Measurements from ENCODE around the gene MC2R.
"Not testable (repeated sequence)": the region's sequence is repeated elsewhere in the genome, so short reads cannot be mapped to it uniquely, and the experiment has no call there.

Gene MC2R

DNA sequence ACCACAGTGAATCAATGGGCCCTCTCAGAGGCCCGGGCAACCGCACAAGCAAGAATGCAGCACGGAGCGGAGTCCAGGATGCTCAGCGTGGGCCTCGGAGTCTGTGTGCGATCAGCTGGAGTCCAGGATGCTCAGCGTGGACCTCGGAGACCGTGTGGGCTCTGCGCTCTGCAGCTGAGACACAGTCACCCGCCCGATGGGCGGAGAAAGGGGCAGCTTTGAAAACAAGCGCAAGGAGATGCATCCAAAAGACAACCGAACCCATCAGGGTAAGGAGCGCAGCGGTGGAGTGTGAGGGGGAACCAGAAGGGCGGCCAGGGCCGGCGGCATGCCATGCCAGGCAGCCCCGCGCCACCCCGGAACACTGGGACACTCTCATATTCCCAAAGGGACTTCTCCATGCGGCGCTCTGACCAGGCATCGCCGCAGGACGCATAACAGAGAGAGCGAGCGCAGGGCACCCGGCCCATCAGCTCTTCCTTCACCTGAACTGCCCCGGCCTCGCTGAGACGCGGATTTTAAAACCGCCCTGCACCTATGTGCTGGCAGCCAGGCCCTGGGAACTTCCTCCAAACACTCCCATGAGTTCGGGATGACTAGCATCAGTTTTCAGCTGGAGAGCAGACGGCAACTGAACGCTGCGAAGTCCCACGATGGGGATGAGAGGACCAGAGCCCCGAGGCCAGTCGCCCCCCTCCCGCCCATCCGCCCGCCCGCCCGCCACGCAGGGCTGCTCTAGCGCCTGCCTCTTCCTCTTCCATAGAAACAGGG lies 46.6 kb downstream of the MC2R start:
- POLR2A ChIA-PET: no interaction called here
- no peak for DNase-seq (ENCODE audit: extremely low spot score)
- CTCF ChIA-PET: interaction anchor here (0.6 kb wide), 1 partner anchor 12 kb away, joined by 7 read pairs; no protein-coding TSS in a partner anchor
- TF ChIP-seq ARNT (IDR thresholded peaks at IDR 0.05) (no peak), BHLHE40 (IDR thresholded peaks at IDR 0.05; ENCODE audit: borderline replicate concordance) (no peak), LEF1 (IDR thresholded peaks at IDR 0.05; ENCODE audit: borderline replicate concordance) (no peak), NFRKB (IDR thresholded peaks at IDR 0.05) (no peak), FOXA1 (IDR thresholded peaks at IDR 0.05) (no peak), FOXM1 (IDR thresholded peaks at IDR 0.05; ENCODE audit: borderline replicate concordance) (no peak)

GRCh38 chr18:13862898-13863297 lies 52.4 kb downstream of the MC2R start:
- CTCF ChIA-PET; POLR2A ChIA-PET; DNase-seq (ENCODE audit: extremely low spot score): not testable (repeated sequence)

DNA sequence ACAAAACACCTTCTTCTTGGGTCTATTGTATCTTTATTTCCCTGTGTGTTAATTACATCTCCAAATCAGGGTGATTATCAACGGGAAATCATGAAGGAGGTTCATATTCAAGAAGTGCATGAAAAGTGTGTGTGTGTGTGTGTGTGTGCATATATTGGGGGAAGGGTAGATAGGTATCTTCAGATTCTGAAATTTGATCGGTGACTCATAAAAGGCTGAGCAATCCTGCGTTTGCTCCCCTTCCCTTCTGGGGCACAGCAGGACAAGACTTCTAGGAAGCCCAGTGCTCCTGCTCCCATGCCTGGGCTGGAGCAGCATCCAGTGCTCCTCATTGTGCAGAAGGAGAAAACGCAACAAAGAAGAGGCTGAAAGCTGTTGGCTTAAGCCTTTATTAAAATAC lies 65.5 kb downstream of the MC2R start:
- ChIA-PET POLR2A (no interaction called here), CTCF (no interaction called here)
- no peak for DNase-seq (ENCODE audit: extremely low spot score)
- TF ChIP-seq CTBP1 (IDR thresholded peaks at IDR 0.05; ENCODE audit: borderline replicate concordance): no peak
- no peak for TF ChIP-seq SUZ12 (IDR thresholded peaks at IDR 0.05)
- TF ChIP-seq FOXM1 (IDR thresholded peaks at IDR 0.05; ENCODE audit: borderline replicate concordance): no peak
- no peak for TF ChIP-seq SP1 (IDR thresholded peaks at IDR 0.05)
- no peak for TF ChIP-seq ELF4 (IDR thresholded peaks at IDR 0.05)
- no peak for TF ChIP-seq ARNT (IDR thresholded peaks at IDR 0.05)
- TF ChIP-seq FOXA1 (IDR thresholded peaks at IDR 0.05): no peak
- no peak for TF ChIP-seq PKNOX1 (IDR thresholded peaks at IDR 0.05)
- no peak for TF ChIP-seq ZNF384 (IDR thresholded peaks at IDR 0.05)
- no peak for TF ChIP-seq FOXK2 (IDR thresholded peaks at IDR 0.05)
- TF ChIP-seq LEF1 (IDR thresholded peaks at IDR 0.05; ENCODE audit: borderline replicate concordance): no peak
- no peak for TF ChIP-seq TARDBP (IDR thresholded peaks at IDR 0.05)
- TF ChIP-seq NFRKB (IDR thresholded peaks at IDR 0.05): no peak
- TF ChIP-seq L3MBTL2 (conservative IDR thresholded peaks at IDR 0.05): no peak

- DNase-seq (ENCODE audit: extremely low spot score): no peak
- ChIA-PET POLR2A (no interaction called here), CTCF (no interaction called here)
- TF ChIP-seq BHLHE40 (IDR thresholded peaks at IDR 0.05; ENCODE audit: borderline replicate concordance): no peak
- TF ChIP-seq ELF4 (IDR thresholded peaks at IDR 0.05): no peak
- TF ChIP-seq L3MBTL2 (conservative IDR thresholded peaks at IDR 0.05): no peak
- TF ChIP-seq FOXK2 (IDR thresholded peaks at IDR 0.05): no peak
These were observed 78.8 kb downstream of the MC2R start for GRCh38 chr18:13836559-13836958.

- TF ChIP-seq ELF4 (IDR thresholded peaks at IDR 0.05): no peak
- no peak for TF ChIP-seq NFRKB (IDR thresholded peaks at IDR 0.05)
- TF ChIP-seq HDGF (IDR thresholded peaks at IDR 0.05; ENCODE audit: borderline replicate concordance): no peak
- TF ChIP-seq FOXM1 (IDR thresholded peaks at IDR 0.05; ENCODE audit: borderline replicate concordance): no peak
- no peak for TF ChIP-seq ZNF384 (IDR thresholded peaks at IDR 0.05)
- TF ChIP-seq ARNT (IDR thresholded peaks at IDR 0.05): no peak
- TF ChIP-seq LEF1 (IDR thresholded peaks at IDR 0.05; ENCODE audit: borderline replicate concordance): no peak
- TF ChIP-seq PKNOX1 (IDR thresholded peaks at IDR 0.05): no peak
- no peak for TF ChIP-seq SUZ12 (IDR thresholded peaks at IDR 0.05)
- TF ChIP-seq FOXA1 (IDR thresholded peaks at IDR 0.05): no peak
- no peak for TF ChIP-seq CTBP1 (IDR thresholded peaks at IDR 0.05; ENCODE audit: borderline replicate concordance)
- no peak for TF ChIP-seq BHLHE40 (IDR thresholded peaks at IDR 0.05; ENCODE audit: borderline replicate concordance)
- no peak for TF ChIP-seq FOXK2 (IDR thresholded peaks at IDR 0.05)
- TF ChIP-seq L3MBTL2 (conservative IDR thresholded peaks at IDR 0.05): no peak
- TF ChIP-seq SP1 (IDR thresholded peaks at IDR 0.05): no peak
- no peak for TF ChIP-seq TARDBP (IDR thresholded peaks at IDR 0.05)
- no peak for DNase-seq (ENCODE audit: extremely low spot score)
- POLR2A ChIA-PET: no interaction called here
- CTCF ChIA-PET: interaction anchor here (0.6 kb wide), 1 partner anchor 250 kb away, joined by 3 read pairs; no protein-coding TSS in a partner anchor
These were observed 80.1 kb downstream of the MC2R start for GRCh38 chr18:13835202-13835601.

- ChIA-PET CTCF (no interaction called here), POLR2A (no interaction called here)
- no peak for DNase-seq (ENCODE audit: extremely low spot score)
- TF ChIP-seq FOXM1 (IDR thresholded peaks at IDR 0.05; ENCODE audit: borderline replicate concordance): no peak
These were observed 80.8 kb downstream of the MC2R start for GRCh38 chr18:13834496-13835015.
